PC-9 (cell line): ENCODE results near the gene CLDN20. TPM values are rescaled to one million over a fixed set of nuclear protein-coding genes. Genes with fewer than 3 reads are reported as not detected.

Experiments used
- BruUV-seq: library from RNA; stranded (reverse); fragments of 400-500 nt; replicated peaks from 2 replicates; lab custom pipeline; 2021; lab: Mats Ljungman, UMichigan
- CTCF ChIA-PET: fragments of 300-600 bp; sonication (Branson Sonifier 250); formaldehyde crosslinking; loops from one replicate; lab custom pipeline; 2022; ENCODE audit warnings: antibody characterized with exemption; lab: Charles Lee
- POLR2A ChIA-PET: fragments of 300-600 bp; sonication (Branson Sonifier 250); formaldehyde crosslinking; loops from one replicate; lab custom pipeline; 2022; ENCODE audit warnings: antibody characterized with exemption; ENCODE audit not compliant: unreplicated experiment; lab: Charles Lee
- DNase-seq, 2 experiments: peaks; one replicate each; pipeline versions ENCODE4 v3.0.0 to v3.0.0-alpha.2; 2015 to 2022; ENCODE audit warnings: mixed read lengths in 1 of 2
- H2AFZ ChIP-seq: fragments of 200-600 bp; sonication (generic); 2 replicates; pipeline ENCODE4 v1.8.1; 2017; ENCODE audit warnings: antibody characterized with exemption
- H3F3A ChIP-seq: fragments of 200-600 bp; sonication (generic); 2 replicates; pipeline ENCODE4 v1.8.1; 2017; ENCODE audit warnings: antibody characterized with exemption, mild to moderate bottlenecking, low read depth; ENCODE audit not compliant: insufficient read depth
- H3K27ac ChIP-seq: fragments of 200-600 bp; sonication (generic); 2 replicates; pipeline ENCODE4 v1.6.1; 2016; ENCODE audit warnings: mixed run types
- H3K27me3 ChIP-seq: fragments of 200-600 bp; sonication (generic); 2 replicates; pipeline ENCODE4 v1.6.1; 2016; ENCODE audit warnings: low read depth, mixed run types; ENCODE audit not compliant: insufficient read depth
- H3K36me3 ChIP-seq: fragments of 200-600 bp; sonication (generic); 2 replicates; pipeline ENCODE4 v1.6.1; 2016; ENCODE audit warnings: low read depth, mixed run types
- H3K4me1 ChIP-seq: fragments of 200-600 bp; sonication (generic); replicated peaks from 2 replicates; pipeline ENCODE4 v1.6.1; 2016; ENCODE audit warnings: mixed run types; ENCODE audit not compliant: insufficient read depth
- H3K4me2 ChIP-seq: fragments of 200-600 bp; sonication (generic); 2 replicates; pipeline ENCODE4 v1.6.1; 2017; ENCODE audit warnings: mixed run types
- H3K4me3 ChIP-seq: fragments of 200-600 bp; sonication (generic); 2 replicates; pipeline ENCODE4 v1.6.1; 2016; ENCODE audit warnings: mixed run types
- H3K79me2 ChIP-seq: fragments of 200-600 bp; sonication (generic); 2 replicates; pipeline ENCODE4 v1.6.1; 2017; ENCODE audit warnings: low read depth, mixed run types
- H3K9me2 ChIP-seq: fragments of 200-600 bp; sonication (generic); 2 replicates; pipeline ENCODE4 v1.8.1; 2017; ENCODE audit warnings: mild to moderate bottlenecking; ENCODE audit not compliant: insufficient read depth
- H3K9me3 ChIP-seq: fragments of 200-600 bp; sonication (generic); 2 replicates; pipeline ENCODE4 v1.8.1; 2016; ENCODE audit warnings: low read depth; ENCODE audit not compliant: insufficient read depth
- H4K20me1 ChIP-seq: fragments of 200-600 bp; sonication (generic); 2 replicates; pipeline ENCODE4 v1.8.1; 2017; ENCODE audit not compliant: insufficient read depth
- CTCF ChIP-seq: fragments of 200-600 bp; sonication (generic); conservative IDR thresholded peaks from 2 replicates; pipeline ENCODE4 v1.6.1; 2017; ENCODE audit warnings: mixed run types, antibody characterized with exemption, mild to moderate bottlenecking, moderate library complexity
- EZH2 ChIP-seq: fragments of 200-600 bp; sonication (generic); IDR thresholded peaks from 2 replicates; pipeline ENCODE4 v1.8.0; 2017; ENCODE audit warnings: antibody characterized with exemption, low read depth
- intact Hi-C: fragments of 100-400 bp; cut with micrococcal nuclease; formaldehyde crosslinking; loops from one replicate; pipeline ENCODE4 v1.10.0; 2022; ENCODE audit not compliant: unreplicated experiment
- total RNA-seq: library from RNA; stranded (reverse); gene quantifications from 2 replicates; pipeline ENCODE4 v1.2.3, GENCODE V29; 2021

Gene CLDN20
- total RNA-seq, 1 experiment from 2014 or later = not detected

DNA sequence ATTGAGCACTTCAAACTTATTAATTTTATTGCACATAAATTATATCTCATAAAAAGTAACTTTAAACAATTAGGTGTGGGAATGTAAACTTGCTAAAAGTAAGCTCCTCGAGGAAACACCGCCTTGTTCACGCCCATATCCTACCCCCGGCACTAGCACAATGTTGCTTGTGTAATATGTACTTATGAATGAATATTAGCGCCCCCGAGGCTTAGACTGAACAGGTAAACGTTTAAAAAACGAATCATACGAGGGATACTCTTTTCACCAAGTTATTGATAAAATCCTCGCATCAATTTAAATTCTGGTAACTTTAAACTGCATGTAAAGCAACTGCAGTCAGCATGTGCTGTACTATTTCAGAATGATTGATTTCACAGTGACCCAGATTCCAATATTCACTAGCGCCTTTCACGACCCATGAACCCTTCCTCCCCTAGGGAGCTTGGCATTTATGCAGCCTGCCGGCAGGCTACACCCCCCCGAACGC, 49.8 kb downstream of the CLDN20 start:
- peak overlapping the region; percentile 77 for H3K27ac ChIP-seq
- no TSS peak for BruUV-seq
- peaks cover 32% of the 10 kb centered on the region; the same call in 1 of the 2 replicates for H3K36me3 ChIP-seq
- H3K4me2 ChIP-seq = peak overlapping the region; percentile 87
- POLR2A ChIA-PET = interaction anchor here (0.7 kb wide), 1 partner anchor 26 kb away, joined by 3 read pairs; no protein-coding TSS in a partner anchor
- H3K27me3 ChIP-seq = no peaks in the 10 kb centered on the region
- peaks cover 10% of the 10 kb centered on the region; the same call in 1 of the 2 replicates for H3F3A ChIP-seq
- peaks cover 30% of the 10 kb centered on the region for H3K4me1 ChIP-seq
- H2AFZ ChIP-seq = peak overlapping the region; percentile 100
- TF ChIP-seq EZH2 (no peak), CTCF (no peak)
- intact Hi-C loops = loop anchor here (5.0 to 10.0 kb wide), 2 partner anchors 126 to 639 kb away; no protein-coding TSS in a partner anchor
- H3K79me2 ChIP-seq = peaks cover 29% of the 10 kb centered on the region
- peaks cover 3% of the 10 kb centered on the region; the same call in 1 of the 2 replicates for H4K20me1 ChIP-seq
- peak overlapping the region; percentile 85 for H3K4me3 ChIP-seq
- no peaks in the 10 kb centered on the region for H3K9me3 ChIP-seq
- H3K9me2 ChIP-seq = no peaks in the 10 kb centered on the region
- DNase-seq = no peak
- CTCF ChIA-PET = no interaction called here

GRCh38 chr6:155314092-155314772, 50.4 kb downstream of the CLDN20 start, which contains the start of gene TFB1M:
Gene TFB1M (minus strand): TSS chr6:155314484. CDS start chr6:155314428, 56 bp downstream.
- H3K36me3 ChIP-seq = peaks cover 31% of the 10 kb centered on the region; the same call in 1 of the 2 replicates
- H2AFZ ChIP-seq = peak within 1 kb of the TSS; percentile 100
- peak; percentile 95 for DNase-seq
- H4K20me1 ChIP-seq = peaks cover 3% of the 10 kb centered on the region; the same call in 1 of the 2 replicates
- H3K9me3 ChIP-seq = no peaks in the 10 kb centered on the region
- H3K4me3 ChIP-seq = peak within 1 kb of the TSS; percentile 85
- CTCF ChIA-PET = interaction anchor here (0.6 kb wide), 2 partner anchors 369 to 927 kb away, joined by 7 to 11 read pairs; no protein-coding TSS in a partner anchor
- TF ChIP-seq CTCF (no peak), EZH2 (no peak)
- peaks cover 30% of the 10 kb centered on the region for H3K4me1 ChIP-seq
- POLR2A ChIA-PET = interaction anchor here (0.6 to 0.7 kb wide), 2 partner anchors 17 to 27 kb away, joined by 3 read pairs; no protein-coding TSS in a partner anchor
- no peaks in the 10 kb centered on the region for H3K9me2 ChIP-seq
- H3K4me2 ChIP-seq = peak within 1 kb of the TSS; percentile 87
- H3K27me3 ChIP-seq = no peaks in the 10 kb centered on the region
- TSS peak; percentile 93 for BruUV-seq
- intact Hi-C loops = loop anchor here (5.0 to 10.0 kb wide), 2 partner anchors 127 to 639 kb away; no protein-coding TSS in a partner anchor
- H3K27ac ChIP-seq = peak within 1 kb of the TSS; percentile 77
- H3K79me2 ChIP-seq = peaks cover 29% of the 10 kb centered on the region
- peaks cover 10% of the 10 kb centered on the region; the same call in 1 of the 2 replicates for H3F3A ChIP-seq

GRCh38 chr6:155314773-155315515, 51.1 kb downstream of the CLDN20 start:
- peaks cover 29% of the 10 kb centered on the region for H3K79me2 ChIP-seq
- ChIA-PET POLR2A (interaction anchor here (0.6 kb wide), 2 partner anchors 17 to 173 kb away, joined by 3 to 8 read pairs; no protein-coding TSS in a partner anchor), CTCF (interaction anchor here (0.6 to 0.7 kb wide), 3 partner anchors 181 to 927 kb away, joined by 4 to 11 read pairs (median 7); no protein-coding TSS in a partner anchor)
- H3K27me3 ChIP-seq = no peaks in the 10 kb centered on the region
- H3K27ac ChIP-seq = peak overlapping the region; percentile 77
- DNase-seq = peak in 1 of 2 experiments; percentile 65
- H3F3A ChIP-seq = peaks cover 10% of the 10 kb centered on the region; the same call in 1 of the 2 replicates
- peaks cover 29% of the 10 kb centered on the region for H3K4me1 ChIP-seq
- TSS peak; percentile 84 for BruUV-seq
- H3K4me3 ChIP-seq = peak overlapping the region; percentile 85
- no peaks in the 10 kb centered on the region for H3K9me2 ChIP-seq
- no peaks in the 10 kb centered on the region for H3K9me3 ChIP-seq
- H4K20me1 ChIP-seq = peaks cover 3% of the 10 kb centered on the region; the same call in 1 of the 2 replicates
- TF ChIP-seq EZH2 (no peak), CTCF (no peak)
- H3K36me3 ChIP-seq = peaks cover 23% of the 10 kb centered on the region; the same call in 1 of the 2 replicates
- intact Hi-C loops = loop anchor here (5.0 to 10.0 kb wide), 2 partner anchors 128 to 640 kb away; no protein-coding TSS in a partner anchor
- H3K4me2 ChIP-seq = peak overlapping the region; percentile 84
- H2AFZ ChIP-seq = peak overlapping the region; percentile 84
